Thyroid gland (tissue), 4 donors: Measurements from ENCODE around the gene OPTN.

ENCODE experiments used
- CTCF ChIP-seq, 6 experiments: fragments of 200-600 bp in 3 of 6; fragments of 450-650 bp in 3 of 6; sonication (generic) in 3 of 6; IDR thresholded peaks; one replicate each; pipeline ENCODE4 v1.5.1; 2016 to 2019; ENCODE audit warnings: antibody characterized with exemption in 6 of 6, mild to moderate bottlenecking in 2 of 6, inconsistent platforms in 1 of 6, moderate library complexity in 1 of 6
- POLR2A ChIP-seq, 2 donors: fragments of 450-650 bp; IDR thresholded peaks; one replicate each; pipeline ENCODE4 v1.6.1; 2017; ENCODE audit warnings: antibody characterized with exemption in 2 of 2, mild to moderate bottlenecking in 2 of 2, moderate library complexity in 1 of 2

DNA sequence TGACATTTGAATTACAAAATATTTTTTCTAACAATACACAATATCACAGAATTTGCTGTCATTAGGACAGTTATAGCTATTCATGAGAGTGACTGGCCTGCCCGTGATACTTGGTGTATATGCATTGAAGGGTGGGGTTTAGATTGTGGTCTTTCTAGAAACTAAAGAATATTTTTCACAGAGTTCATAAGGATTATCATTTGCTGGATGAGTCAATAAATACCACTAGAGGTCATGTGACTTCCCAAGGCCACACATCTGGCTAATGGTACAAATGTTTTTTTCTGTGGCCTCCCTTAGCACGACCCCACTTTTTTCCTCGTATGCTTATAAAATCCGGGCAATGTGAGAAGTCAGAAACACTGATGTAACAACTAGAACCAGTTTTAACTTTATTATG is 5.2 kb downstream of the OPTN start:
- TF ChIP-seq CTCF (IDR thresholded peaks at IDR 0.05), result no peak
- TF ChIP-seq POLR2A (IDR thresholded peaks at IDR 0.05), result no peak
